Fibroblast of mammary gland (primary cell): ENCODE measurements around the gene ELOA.
"Not testable (repeated sequence)": the region's sequence is repeated elsewhere in the genome, so short reads cannot be mapped to it uniquely, and the experiment has no call there.

Experiments
- DNase-seq: peaks from one replicate; pipeline ENCODE4 v3.0.0-alpha.2; 2010; ENCODE audit warnings: low read depth
- H3K4me3 ChIP-seq: 2 replicates; pipeline ENCODE4 v1.5.1; 2011; ENCODE audit warnings: low read depth, mild to moderate bottlenecking, low read length, moderate library complexity; ENCODE audit not compliant: control insufficient read depth
- CTCF ChIP-seq: conservative IDR thresholded peaks from 2 replicates; pipeline ENCODE4 v1.5.1; 2011; ENCODE audit warnings: low read depth, low read length, inconsistent platforms; ENCODE audit not compliant: control insufficient read depth, insufficient read depth

The ELOA gene

GRCh38 chr1:23772049-23772853 lies 29.0 kb downstream of the ELOA start:
- DNase-seq: peak; percentile 79
- peak; percentile 99 for TF ChIP-seq CTCF
- no peak overlapping the region for H3K4me3 ChIP-seq

DNA sequence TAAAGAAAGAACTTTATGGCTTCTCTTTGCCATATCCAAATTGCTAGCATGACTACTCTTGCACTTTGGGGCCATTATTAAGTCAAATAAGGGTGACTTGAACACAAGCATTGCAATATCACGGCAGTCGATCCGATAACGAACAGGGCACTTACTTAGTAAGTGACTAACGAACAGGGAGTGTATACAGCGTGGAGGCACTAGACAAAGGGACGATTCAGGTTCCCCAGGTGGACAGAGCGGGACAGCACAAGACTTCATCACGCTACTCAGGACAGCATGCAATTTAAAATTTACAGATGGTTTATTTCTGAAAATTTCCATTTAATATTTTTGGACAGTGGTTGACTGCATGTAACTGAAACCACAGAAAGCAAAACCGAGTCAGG lies 29.6 kb downstream of the ELOA start:
- no peak for TF ChIP-seq CTCF
- no peak for DNase-seq
- no peak overlapping the region for H3K4me3 ChIP-seq

- H3K4me3 ChIP-seq: no peak overlapping the region
- no peak for DNase-seq
- TF ChIP-seq CTCF: no peak
These were observed 31.1 kb downstream of the ELOA start for GRCh38 chr1:23774174-23774880.

- DNase-seq: no peak
- no peak overlapping the region for H3K4me3 ChIP-seq
- TF ChIP-seq CTCF: no peak
These were observed 32.9 kb downstream of the ELOA start for GRCh38 chr1:23776217-23776616.

GRCh38 chr1:23777979-23778814 lies 34.9 kb downstream of the ELOA start, which contains the start of gene PITHD1:
TSS of gene PITHD1 (plus strand) at chr1:23778418. CDS start at chr1:23778516, 98 bp downstream.
- no peak for TF ChIP-seq CTCF
- H3K4me3 ChIP-seq: peak within 1 kb of the TSS; percentile 94

DNA sequence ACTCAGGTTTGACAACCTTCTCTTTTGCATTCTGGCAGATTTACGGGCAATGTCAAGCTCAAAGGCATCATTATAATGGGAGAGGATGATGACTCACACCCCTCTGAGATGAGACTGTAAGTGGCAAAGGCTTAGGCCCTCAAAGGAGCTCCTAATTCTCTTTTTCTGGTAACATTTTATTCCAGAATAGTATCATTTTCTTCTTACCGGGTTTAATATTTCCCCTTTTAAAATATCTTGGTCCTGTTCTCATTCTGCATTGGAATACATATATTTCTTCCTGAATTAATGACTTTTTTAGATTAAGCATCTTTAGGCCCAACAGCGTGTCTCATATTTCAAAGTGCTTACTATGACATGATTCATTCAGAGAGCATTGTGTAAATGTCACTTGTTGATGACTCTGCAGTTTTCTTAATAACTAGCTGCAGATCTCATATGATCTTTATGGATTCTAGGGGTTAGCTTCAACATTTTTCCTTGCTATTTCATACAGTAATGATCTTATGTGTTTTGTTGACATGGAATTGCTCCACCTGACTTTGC lies 36.6 kb downstream of the ELOA start:
- peak overlapping the region; percentile 89 for H3K4me3 ChIP-seq
- peak; percentile 76 for DNase-seq
- TF ChIP-seq CTCF: no peak

More at GRCh38 chr1:23777979-23778814, 34.9 kb downstream of the ELOA start, which contains the start of gene PITHD1:
- DNase-seq: peak; percentile 78

DNA sequence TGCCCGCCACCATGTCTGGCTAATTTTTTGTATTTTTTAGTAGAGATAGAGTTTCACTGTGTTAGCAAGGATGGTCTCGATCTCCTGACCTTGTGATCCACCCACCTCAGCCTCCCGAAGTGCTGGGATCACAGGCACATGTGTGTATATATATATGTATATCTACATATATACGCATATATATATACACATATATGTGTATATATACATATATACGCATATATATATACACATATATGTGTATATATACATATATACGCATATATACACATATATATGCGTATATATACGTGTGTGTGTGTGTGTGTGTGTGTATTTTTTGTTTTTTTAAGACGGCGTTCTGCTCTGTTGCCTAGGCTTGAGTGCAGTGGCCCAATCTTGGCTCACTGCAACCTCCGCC lies 39.9 kb downstream of the ELOA start:
- not testable (repeated sequence) for H3K4me3 ChIP-seq, DNase-seq
